Panc1 (cell line): ENCODE measurements around the gene GCKR. TPM values are rescaled to one million over a fixed set of nuclear protein-coding genes. Genes with fewer than 3 reads are reported as not detected.

Experiments used
- ATAC-seq: fragments of 200-7000 bp; cut with Tn5 transposase; 2 replicates; pipeline ENCODE4 v1.9.1; 2020; ENCODE audit warnings: mild to moderate bottlenecking, moderate library complexity
- BruUV-seq: library from RNA; stranded (reverse); fragments of 400-500 nt; replicated peaks from 2 replicates; lab custom pipeline; 2021; lab: Mats Ljungman, UMichigan
- CTCF ChIA-PET: fragments of 300-600 bp; sonication (Branson Sonifier 250); formaldehyde crosslinking; loops from one replicate; lab custom pipeline; 2022; ENCODE audit warnings: antibody characterized with exemption; lab: Charles Lee
- POLR2A ChIA-PET: fragments of 300-600 bp; sonication (Branson Sonifier 250); formaldehyde crosslinking; loops from one replicate; lab custom pipeline; 2022; ENCODE audit warnings: antibody characterized with exemption; lab: Charles Lee
- DNase-seq: peaks from one replicate; pipeline ENCODE4 v3.0.0-alpha.2; 2010; ENCODE audit warnings: low read depth, low spot score
- H3K27ac ChIP-seq: 2 replicates; pipeline ENCODE4 v1.5.1; 2011; ENCODE audit warnings: mild to moderate bottlenecking, low read length, inconsistent platforms
- H3K27me3 ChIP-seq: fragments of 200-500 bp; sonication (Bioruptor generic); 2 replicates; pipeline ENCODE4 v1.6.0; 2014; ENCODE audit warnings: low read length, inconsistent platforms; ENCODE audit not compliant: control insufficient read depth, insufficient read depth
- H3K36me3 ChIP-seq: fragments of 200-500 bp; sonication (Bioruptor generic); 2 replicates; pipeline ENCODE4 v1.5.1; 2014; ENCODE audit warnings: inconsistent platforms, mild to moderate bottlenecking, low read length, moderate library complexity; ENCODE audit not compliant: control insufficient read depth, insufficient read depth
- H3K4me1 ChIP-seq: 2 replicates; pipeline ENCODE4 v1.5.1; 2011; ENCODE audit warnings: inconsistent platforms, mild to moderate bottlenecking, low read length, moderate library complexity; ENCODE audit not compliant: control insufficient read depth, insufficient read depth
- H3K4me3 ChIP-seq, 2 experiments: 2 replicates each; pipeline ENCODE4 v1.5.1; 2011 to 2012; ENCODE audit warnings: low read depth in 2 of 2, low read length in 2 of 2, mild to moderate bottlenecking in 2 of 2, inconsistent platforms in 1 of 2, moderate library complexity in 1 of 2
- H3K9me3 ChIP-seq: fragments of 200-500 bp; sonication (Bioruptor generic); 2 replicates; pipeline ENCODE4 v1.5.1; 2014; ENCODE audit warnings: low read depth, mild to moderate bottlenecking, inconsistent platforms, low read length, moderate library complexity; ENCODE audit not compliant: control insufficient read depth, insufficient read depth
- CTCF ChIP-seq: fragments of 450-650 bp; IDR thresholded peaks from 2 replicates; pipeline ENCODE4 v1.5.1; 2017; ENCODE audit warnings: mild to moderate bottlenecking
- POLR2AphosphoS5 ChIP-seq: IDR thresholded peaks from 2 replicates; pipeline ENCODE4 v1.6.1; 2012; ENCODE audit warnings: mild to moderate bottlenecking, low read depth, low read length, moderate library complexity
- SIN3A ChIP-seq: IDR thresholded peaks from 2 replicates; pipeline ENCODE4 v1.6.1; 2012; ENCODE audit warnings: low read depth, mild to moderate bottlenecking, low read length, moderate library complexity, borderline replicate concordance; ENCODE audit not compliant: insufficient read depth
- TCF7L2 ChIP-seq: IDR thresholded peaks from 2 replicates; pipeline ENCODE4 v1.6.1; 2011; ENCODE audit warnings: mild to moderate bottlenecking, low read depth, low read length, inconsistent platforms
- in situ Hi-C: cut with HindIII; loops from 2 replicates; pipeline ENCODE4 v1.10.0; 2016; ENCODE audit warnings: low sequenced_read_pairs, low pct_unique_long_range_greater_than_20kb
- intact Hi-C: fragments of 100-400 bp; cut with micrococcal nuclease; formaldehyde crosslinking; loops from one replicate; pipeline ENCODE4 v1.10.0; 2022; ENCODE audit not compliant: unreplicated experiment
- total RNA-seq: library from RNA; stranded (reverse); gene quantifications from one replicate; pipeline ENCODE4 v1.2.1, GENCODE V29; 2021; ENCODE audit not compliant: unreplicated experiment
- TF ChIP-seq, protein P1 (sequence below), 2 experiments: IDR thresholded peaks; 2 replicates each; pipeline ENCODE4 v1.6.1; 2011 to 2012; ENCODE audit warnings: low read depth in 2 of 2, control low read depth in 1 of 2, low read length in 1 of 2, mild to moderate bottlenecking in 1 of 2, moderate library complexity in 1 of 2; ENCODE audit not compliant: insufficient read depth in 1 of 2

Gene GCKR
- total RNA-seq, 1 experiment from 2014 or later: 0.33 TPM

DNA sequence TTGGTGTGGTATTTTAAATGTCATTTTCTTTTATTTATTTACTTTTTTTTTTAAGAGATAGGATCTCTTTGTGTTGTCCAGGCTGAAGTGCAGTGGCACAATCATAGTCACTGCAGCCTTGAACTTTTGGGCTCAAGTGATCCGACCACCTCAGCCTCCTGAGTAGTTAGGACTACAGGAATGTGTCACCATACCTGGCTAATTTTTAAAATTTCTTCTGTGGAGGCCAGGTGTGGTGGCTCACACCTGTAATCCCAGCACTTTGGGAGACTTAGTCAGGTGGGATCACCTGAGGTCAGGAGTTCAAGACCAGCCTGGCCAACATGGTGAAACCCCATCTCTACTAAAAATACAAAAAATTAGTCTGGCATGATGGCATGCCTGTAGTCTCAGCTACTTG is 52.7 kb downstream of the GCKR start:
- intact Hi-C loops: no loop called here

DNA sequence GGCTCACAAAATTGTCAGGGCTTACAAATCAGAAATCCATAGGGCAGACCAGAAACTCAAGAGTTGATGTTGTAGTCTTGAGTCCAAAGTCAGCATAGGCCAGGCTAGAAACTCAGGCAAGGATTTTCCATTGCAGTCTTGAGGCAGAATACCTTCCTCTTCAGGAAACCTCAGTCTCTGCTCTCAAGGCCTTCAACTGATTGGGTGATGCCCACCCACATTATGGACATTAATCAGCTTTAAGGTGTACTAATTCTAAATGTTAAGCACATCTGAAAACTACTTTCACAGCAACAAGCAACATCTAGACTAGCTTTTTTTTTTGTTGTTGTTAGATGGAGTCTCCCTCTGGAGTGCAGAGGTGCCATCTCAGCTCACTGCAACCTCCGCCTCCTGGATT is 54.9 kb downstream of the GCKR start:
- ChIA-PET POLR2A (interaction anchor here (0.6 kb wide), 1 partner anchor 15 kb away, joined by 4 read pairs; no protein-coding TSS in a partner anchor), CTCF (no interaction called here)
- intact Hi-C loops (no loop called here), in situ Hi-C loops (no loop called here)
- DNase-seq (no peak), ATAC-seq (no peak)
- no peak overlapping the region for H3K27ac ChIP-seq
- TF ChIP-seq POLR2AphosphoS5: no peak
- TF ChIP-seq, protein P1, sequence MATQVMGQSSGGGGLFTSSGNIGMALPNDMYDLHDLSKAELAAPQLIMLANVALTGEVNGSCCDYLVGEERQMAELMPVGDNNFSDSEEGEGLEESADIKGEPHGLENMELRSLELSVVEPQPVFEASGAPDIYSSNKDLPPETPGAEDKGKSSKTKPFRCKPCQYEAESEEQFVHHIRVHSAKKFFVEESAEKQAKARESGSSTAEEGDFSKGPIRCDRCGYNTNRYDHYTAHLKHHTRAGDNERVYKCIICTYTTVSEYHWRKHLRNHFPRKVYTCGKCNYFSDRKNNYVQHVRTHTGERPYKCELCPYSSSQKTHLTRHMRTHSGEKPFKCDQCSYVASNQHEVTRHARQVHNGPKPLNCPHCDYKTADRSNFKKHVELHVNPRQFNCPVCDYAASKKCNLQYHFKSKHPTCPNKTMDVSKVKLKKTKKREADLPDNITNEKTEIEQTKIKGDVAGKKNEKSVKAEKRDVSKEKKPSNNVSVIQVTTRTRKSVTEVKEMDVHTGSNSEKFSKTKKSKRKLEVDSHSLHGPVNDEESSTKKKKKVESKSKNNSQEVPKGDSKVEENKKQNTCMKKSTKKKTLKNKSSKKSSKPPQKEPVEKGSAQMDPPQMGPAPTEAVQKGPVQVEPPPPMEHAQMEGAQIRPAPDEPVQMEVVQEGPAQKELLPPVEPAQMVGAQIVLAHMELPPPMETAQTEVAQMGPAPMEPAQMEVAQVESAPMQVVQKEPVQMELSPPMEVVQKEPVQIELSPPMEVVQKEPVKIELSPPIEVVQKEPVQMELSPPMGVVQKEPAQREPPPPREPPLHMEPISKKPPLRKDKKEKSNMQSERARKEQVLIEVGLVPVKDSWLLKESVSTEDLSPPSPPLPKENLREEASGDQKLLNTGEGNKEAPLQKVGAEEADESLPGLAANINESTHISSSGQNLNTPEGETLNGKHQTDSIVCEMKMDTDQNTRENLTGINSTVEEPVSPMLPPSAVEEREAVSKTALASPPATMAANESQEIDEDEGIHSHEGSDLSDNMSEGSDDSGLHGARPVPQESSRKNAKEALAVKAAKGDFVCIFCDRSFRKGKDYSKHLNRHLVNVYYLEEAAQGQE (IDR thresholded peaks at IDR 0.05; ENCODE audit: insufficient read depth in 1 of 2, low read depth in 2 of 2, low read length in 1 of 2): no peak
- TF ChIP-seq CTCF: no peak
- TF ChIP-seq TCF7L2: no peak
- no peak for TF ChIP-seq SIN3A
- H3K9me3 ChIP-seq: no peaks in the 10 kb centered on the region
- peaks cover 5% of the 10 kb centered on the region; the same call in 1 of the 2 replicates for H3K27me3 ChIP-seq
- H3K4me3 ChIP-seq: no peak overlapping the region
- BruUV-seq: no TSS peak
- H3K4me1 ChIP-seq: no peaks in the 10 kb centered on the region
- no peaks in the 10 kb centered on the region for H3K36me3 ChIP-seq

More for the DNA sequence above, 52.7 kb downstream of the GCKR start:
- TF ChIP-seq, protein P1 (IDR thresholded peaks at IDR 0.05; ENCODE audit: insufficient read depth in 1 of 2, low read depth in 2 of 2, low read length in 1 of 2): no peak
- H3K4me1 ChIP-seq: no peaks in the 10 kb centered on the region
- H3K36me3 ChIP-seq: no peaks in the 10 kb centered on the region
- no peak for DNase-seq
- H3K9me3 ChIP-seq: no peaks in the 10 kb centered on the region
- H3K4me3 ChIP-seq: no peak overlapping the region
- ChIA-PET CTCF (no interaction called here), POLR2A (no interaction called here)
- in situ Hi-C loops: no loop called here
- peaks cover 5% of the 10 kb centered on the region; the same call in 1 of the 2 replicates for H3K27me3 ChIP-seq
- ATAC-seq: no peak
- H3K27ac ChIP-seq: no peak overlapping the region
- BruUV-seq: no TSS peak
